GOT3 (cell line): ENCODE measurements around the gene CNKSR2.

Source experiments
- DNase-seq: peaks from one replicate; lab custom pipeline; 2025; ENCODE audit warnings: mixed read lengths; lab: John Stamatoyannopoulos, UW

CNKSR2 gene

GRCh38 chrX:21610168-21610567 lies 235.9 kb downstream of the CNKSR2 start:
- DNase-seq: no peak

DNA sequence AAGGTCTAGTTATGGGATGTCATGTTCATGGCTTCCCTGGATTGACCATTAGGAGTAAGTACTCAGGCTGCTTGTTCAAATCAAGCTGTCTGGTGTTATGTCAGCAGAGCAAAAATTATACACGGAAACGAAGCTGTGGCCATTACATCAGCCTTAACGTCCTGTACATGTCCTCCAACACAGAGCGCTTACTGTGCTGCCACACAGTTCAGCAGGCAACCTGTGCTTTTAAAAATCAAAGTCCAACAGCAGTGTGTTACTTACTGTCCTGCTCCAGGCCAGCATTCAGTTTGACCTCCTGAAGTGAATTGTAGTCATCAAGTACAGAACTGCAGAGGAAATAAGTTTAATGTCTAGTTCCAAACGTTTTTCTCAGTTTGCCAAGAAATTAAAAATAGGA lies 237.9 kb downstream of the CNKSR2 start:
- no peak for DNase-seq

DNA sequence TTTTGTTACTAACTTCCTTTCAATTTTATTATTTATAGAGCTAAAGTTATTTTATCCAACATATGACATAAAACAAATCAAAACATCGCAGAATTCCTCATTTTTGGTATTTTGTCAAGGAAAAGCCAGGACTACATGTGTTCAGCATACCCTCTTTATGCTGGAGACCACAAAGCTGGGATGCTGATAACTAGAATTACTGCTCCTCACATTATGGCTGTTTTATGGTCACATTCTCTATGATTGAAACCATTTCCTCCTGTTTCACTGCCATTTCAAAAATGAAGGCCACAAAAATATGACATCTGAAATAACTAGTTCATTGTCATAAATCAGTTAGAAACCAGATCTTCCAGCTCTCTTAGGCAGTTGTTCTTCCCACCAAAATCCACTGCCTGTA lies 242.2 kb downstream of the CNKSR2 start:
- no peak for DNase-seq

DNA sequence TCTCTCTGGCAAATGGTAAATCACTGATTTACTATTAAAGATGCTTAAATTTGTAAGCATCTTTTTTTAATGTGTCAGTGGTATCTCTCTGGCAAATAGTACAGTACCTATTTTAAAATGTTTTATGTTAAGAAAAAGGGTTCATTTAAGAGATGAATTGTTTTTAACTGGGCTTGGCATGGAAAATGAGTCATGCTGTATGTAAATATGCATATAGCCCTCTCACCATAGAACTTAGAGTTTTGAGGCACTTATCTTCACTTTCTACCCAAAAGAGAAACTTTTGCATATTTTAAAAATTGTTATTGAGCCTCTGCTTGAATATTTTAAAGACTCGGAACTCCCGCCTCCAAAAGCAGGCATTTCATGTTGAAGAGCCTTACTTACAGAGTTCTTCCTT lies 246.0 kb downstream of the CNKSR2 start:
- DNase-seq: no peak

GRCh38 chrX:21623778-21624501 lies 249.7 kb downstream of the CNKSR2 start:
- DNase-seq: no peak

DNA sequence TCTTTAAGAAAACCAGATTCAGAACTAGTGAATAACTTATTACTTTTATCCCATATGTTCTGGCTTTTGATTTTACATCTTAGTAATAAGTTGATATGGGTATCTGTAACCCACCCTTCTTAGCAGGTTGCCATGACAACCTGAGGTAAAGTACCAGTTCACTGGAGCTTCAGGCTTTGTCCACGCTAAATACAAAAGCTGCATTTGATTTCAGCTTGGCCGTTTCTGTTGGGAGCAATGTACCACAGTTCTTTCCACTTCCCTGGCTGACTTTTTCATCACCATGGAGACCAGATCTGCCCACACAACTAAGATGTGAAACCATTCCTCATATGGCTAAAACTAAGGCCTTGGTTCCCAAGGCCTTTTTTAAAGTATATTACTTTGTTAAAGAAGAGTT lies 257.8 kb downstream of the CNKSR2 start:
- no peak for DNase-seq

DNA sequence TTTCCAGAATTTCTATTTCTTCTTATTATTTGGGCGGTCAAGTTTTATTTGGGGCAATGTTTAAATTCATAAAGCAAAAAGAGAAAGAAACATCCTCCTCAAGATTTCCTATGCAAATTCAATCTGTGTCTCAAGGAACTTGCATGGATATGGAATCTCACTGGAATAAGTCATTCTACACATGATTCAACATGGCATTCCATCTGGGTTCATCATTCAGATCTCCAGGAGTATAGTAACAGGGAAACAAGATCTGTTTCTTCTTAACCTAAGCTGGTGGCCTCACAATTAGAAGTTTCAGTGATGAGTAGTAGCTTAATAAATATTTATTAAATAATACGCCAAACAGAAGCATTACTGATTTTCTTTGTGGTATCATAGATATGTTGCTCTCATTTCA lies 264.1 kb downstream of the CNKSR2 start:
- DNase-seq: no peak

DNA sequence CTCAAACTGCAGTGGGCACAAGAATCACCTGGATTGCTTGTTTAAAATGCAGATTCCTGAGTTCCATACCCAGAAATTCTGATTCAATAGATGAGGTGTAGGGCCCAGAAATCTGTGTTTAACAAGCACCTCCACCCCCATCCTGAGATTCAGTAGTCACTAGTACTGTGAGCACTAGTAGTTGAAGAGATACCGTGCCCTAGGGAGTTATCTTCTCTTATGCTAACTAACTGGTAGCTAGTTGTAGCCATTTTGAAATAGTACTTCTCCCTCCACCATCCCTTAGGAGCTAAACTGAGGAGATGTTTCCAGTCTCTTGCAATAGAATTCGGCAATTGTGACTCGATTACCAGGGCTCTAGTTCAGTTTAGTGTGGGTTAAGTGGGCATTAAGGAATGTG lies 265.6 kb downstream of the CNKSR2 start:
- DNase-seq: no peak

- DNase-seq: no peak
These were observed 271.2 kb downstream of the CNKSR2 start for GRCh38 chrX:21645431-21645830.

DNA sequence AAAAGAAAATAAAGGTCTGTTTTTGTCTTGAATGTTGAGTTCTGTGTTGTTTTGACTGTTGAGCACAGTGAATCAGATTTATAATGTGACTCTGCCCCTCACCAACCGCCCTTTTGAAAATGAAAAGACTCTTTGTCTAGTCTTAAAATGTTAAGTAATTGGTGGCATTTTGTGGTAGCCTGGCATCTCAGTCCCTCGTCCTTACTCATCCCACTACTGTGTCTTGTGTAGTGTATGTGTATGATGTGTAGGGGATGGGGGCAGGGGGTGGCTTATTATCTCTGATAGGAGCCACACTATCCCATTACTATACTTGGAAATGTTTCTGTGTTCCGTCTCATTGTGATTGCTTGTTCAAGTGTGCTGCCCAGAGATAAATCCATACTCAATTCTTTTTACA lies 271.7 kb downstream of the CNKSR2 start:
- DNase-seq: no peak

DNA sequence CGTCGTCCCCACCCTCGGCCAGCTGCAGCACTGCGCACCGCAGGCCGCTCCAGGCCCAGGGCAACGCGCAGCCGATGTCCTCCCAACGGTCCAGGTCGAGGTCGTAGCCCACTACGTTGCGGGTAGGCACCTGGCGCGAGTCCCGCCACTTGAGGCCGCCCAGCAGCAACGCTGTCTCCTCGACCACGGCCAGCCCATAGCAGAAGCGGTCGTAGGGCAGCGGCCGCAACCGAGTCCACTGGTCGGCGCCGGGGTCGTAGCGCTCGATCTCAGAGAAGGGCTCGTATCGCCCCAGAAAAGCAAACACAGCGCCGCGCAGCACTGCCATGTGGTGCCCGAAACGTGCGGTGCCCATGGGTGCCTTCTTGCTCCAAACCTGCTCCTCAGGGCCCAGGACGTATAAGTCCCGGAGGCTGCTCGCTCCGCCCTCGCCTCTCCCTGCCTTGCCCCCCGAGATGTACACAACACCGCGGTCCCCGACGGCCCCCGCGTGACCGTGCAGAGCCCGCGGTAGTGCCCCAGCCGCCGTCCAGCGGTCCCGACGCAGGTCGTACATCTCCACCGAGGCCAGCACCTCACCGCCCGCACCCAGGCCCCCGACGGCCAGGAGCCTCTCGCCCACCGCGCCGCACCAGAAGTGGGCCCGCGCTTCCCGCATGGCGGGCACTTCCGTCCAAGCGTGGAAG lies 281.8 kb downstream of the CNKSR2 start:
- no peak for DNase-seq

GRCh38 chrX:21656587-21657317 lies 282.5 kb downstream of the CNKSR2 start:
- no peak for DNase-seq

GRCh38 chrX:21657318-21658151 lies 283.3 kb downstream of the CNKSR2 start:
- no peak for DNase-seq

DNA sequence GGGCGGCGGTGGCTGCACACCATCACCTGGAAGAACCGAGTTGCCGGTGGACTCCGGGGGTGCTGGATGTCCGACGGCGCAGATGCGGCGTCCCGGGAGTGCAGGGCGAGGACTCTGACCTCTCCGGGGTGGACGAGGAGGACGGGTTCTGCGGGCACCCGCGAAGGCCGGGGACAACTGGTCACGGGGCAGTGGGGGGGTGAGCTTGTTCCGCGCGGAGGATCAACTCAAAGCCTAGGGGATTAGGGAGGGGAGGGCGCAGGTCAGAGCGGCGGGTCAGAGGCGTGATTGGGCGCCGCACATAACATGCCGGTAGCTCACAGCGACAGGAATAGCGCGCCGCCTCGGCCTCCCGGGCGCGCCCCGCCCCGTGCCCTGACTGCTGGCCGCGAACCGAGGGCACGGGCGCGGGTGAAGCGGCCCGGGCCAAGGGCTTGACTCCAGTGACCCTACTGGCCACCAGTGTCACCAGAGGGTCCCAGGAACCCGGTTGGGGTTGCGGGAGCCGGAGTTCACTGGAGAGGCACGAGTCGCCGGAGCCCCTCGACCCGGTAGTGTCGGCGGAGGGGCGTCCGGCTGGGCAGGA lies 284.0 kb downstream of the CNKSR2 start, which contains the start of gene KLHL34:
TSS of gene KLHL34 (minus strand) at position 179 of the 586 bp plus-strand sequence. CDS start 542 bp downstream, outside the sequence.
- no peak for DNase-seq

DNA sequence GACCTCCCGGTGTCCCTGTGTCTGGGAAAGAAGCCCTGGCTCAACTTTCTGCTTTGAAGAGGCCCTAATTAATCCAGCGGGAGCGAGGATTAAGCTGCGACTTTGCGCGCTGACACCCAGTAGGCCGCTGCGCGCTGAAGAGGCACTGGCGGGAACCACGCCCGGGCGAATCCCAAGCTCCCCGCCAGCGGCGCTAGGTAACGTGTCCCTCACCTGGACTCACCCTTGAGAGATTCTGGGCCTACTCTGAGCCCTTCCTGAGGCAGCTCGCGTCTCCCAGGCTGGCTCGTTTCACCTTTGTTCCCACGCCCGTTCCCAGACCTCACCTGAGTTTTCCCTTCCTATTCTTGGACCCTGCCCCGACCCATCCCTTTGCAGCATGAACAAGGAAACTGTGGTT lies 284.5 kb downstream of the CNKSR2 start:
- no peak for DNase-seq

DNA sequence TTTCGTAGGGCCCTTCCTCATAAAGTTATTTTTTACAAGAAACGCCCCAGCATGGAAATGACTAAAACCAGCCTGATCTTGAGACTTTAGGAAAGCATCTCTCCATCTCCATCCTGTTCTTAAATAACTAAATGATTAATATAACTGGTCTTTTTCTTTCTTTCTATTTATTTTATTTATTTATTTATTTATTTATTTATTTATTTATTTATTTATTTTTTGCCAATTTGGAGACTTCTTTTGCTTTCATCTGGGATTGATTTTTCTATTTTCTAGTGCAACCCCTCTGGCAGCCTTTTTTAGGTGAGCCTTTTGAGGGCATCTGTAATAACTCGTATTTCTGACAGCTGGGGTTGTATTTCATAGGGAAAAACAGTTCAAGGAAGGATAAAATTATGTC lies 285.1 kb downstream of the CNKSR2 start:
- no peak for DNase-seq

GRCh38 chrX:21660156-21660555 lies 285.9 kb downstream of the CNKSR2 start:
- no peak for DNase-seq

GRCh38 chrX:21661316-21661715 lies 287.1 kb downstream of the CNKSR2 start:
- DNase-seq: no peak

GRCh38 chrX:21662761-21663160 lies 288.5 kb downstream of the CNKSR2 start:
- no peak for DNase-seq

DNA sequence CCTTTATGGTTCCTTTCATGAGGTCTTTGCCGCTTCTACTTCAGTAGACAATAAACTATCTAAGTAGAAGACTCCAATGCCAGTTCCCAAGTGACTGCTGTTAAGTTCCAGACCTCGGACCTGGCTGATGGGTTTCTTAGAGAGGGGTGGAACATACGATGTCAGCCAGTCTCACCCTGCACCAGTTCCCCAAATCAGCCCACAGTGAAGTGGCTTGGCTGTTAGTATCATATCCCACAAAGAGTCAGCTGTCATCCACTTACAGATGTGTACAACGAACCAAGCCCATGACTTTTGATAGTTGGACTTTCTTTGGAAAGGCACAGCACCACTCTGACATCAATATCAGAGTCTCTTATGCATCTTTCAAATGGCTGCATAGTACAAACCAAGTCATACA lies 292.0 kb downstream of the CNKSR2 start:
- DNase-seq: no peak

DNA sequence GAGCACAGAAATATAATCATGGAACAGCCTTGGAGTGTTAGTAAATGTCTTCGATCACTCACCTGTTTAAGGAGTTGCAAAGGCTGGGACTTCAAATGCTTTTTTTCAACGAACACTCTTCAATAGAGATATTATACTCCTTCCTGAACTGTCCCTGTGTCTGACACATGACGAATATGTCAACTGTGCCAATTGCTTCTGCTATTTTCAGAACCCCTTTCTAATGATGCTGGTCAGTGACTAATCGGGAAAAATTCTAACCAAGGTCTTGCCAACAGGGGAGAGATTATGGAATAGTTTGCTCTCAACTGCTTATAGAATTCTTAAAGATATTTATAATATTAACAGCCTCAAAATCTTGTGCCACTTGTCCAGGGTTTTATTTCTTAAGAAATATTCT lies 292.5 kb downstream of the CNKSR2 start:
- DNase-seq: no peak
